Hepatic stellate cell (primary cell): Measurements from ENCODE around the gene RPL15.
"Not testable (repeated sequence)": the region's sequence is repeated elsewhere in the genome, so short reads cannot be mapped to it uniquely, and the experiment has no call there.

Experiments
- DNase-seq: peaks from one replicate; pipeline ENCODE4 v3.0.0; 2011; ENCODE audit warnings: low spot score

Gene RPL15

GRCh38 chr3:23889950-23890349 is 27.0 kb upstream of the RPL15 start:
- DNase-seq: no peak

- DNase-seq: no peak
These were observed 22.5 kb upstream of the RPL15 start for GRCh38 chr3:23894254-23895061.

GRCh38 chr3:23895181-23895580 is 21.8 kb upstream of the RPL15 start:
- no peak for DNase-seq

DNA sequence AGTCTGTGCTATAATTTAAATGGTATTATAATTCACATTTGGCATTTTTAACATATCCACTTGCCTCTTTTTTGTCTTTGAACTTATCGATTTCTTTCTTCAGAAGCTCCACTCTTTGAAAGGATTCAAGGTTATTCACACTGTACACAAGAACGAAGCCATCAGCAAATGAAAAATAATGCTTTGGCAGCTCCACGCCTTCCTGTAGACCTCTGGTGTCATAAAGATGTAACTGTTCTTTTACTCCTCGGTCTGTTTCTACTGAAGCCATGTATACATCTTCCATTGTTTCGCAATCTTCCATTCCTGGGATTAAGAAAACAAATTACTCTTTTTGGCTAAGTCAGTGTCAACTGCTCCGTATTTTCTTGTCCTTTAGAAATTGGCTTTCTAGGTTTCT is 16.2 kb upstream of the RPL15 start:
- no peak for DNase-seq

GRCh38 chr3:23904545-23904944 is 12.4 kb upstream of the RPL15 start:
- DNase-seq: no peak

- DNase-seq: no peak
These were observed 7.6 kb upstream of the RPL15 start for GRCh38 chr3:23909341-23909740.

- DNase-seq: no peak
These were observed 5.5 kb upstream of the RPL15 start for GRCh38 chr3:23911397-23911796.

DNA sequence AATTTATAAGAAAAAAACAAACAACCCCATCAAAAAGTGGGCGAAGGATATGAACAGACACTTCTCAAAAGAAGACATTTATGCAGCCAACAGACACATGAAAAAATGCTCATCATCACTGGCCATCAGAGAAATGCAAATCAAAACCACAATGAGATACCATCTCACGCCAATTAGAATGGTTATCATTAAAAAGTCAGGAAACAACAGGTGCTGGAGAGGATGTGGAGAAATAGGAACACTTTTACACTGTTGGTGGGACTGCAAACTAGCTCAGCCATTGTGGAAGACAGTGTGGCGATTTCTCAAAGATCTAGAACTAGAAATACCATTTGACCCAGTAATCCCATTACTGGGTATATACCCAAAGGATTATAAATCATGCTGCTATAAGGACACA is 4.6 kb upstream of the RPL15 start:
- DNase-seq: not testable (repeated sequence)

DNA sequence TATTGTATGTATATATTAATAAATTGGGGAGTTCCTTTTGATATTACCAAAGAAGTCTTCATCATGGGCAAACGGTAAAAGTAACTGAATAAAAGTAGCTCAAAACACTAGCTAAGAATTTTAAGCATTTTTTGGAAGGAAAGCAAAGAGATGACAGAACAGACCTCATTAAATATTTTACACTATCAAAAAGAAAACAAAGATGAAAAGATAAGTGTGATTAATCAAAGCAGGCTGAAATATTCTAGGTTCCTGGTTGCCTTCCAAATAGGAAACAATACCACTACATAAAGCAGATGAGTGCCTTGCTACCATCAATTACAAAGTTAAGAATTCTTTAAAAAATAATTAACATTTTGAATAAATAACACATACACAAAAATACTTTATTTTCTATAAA is 3.8 kb upstream of the RPL15 start:
- no peak for DNase-seq

DNA sequence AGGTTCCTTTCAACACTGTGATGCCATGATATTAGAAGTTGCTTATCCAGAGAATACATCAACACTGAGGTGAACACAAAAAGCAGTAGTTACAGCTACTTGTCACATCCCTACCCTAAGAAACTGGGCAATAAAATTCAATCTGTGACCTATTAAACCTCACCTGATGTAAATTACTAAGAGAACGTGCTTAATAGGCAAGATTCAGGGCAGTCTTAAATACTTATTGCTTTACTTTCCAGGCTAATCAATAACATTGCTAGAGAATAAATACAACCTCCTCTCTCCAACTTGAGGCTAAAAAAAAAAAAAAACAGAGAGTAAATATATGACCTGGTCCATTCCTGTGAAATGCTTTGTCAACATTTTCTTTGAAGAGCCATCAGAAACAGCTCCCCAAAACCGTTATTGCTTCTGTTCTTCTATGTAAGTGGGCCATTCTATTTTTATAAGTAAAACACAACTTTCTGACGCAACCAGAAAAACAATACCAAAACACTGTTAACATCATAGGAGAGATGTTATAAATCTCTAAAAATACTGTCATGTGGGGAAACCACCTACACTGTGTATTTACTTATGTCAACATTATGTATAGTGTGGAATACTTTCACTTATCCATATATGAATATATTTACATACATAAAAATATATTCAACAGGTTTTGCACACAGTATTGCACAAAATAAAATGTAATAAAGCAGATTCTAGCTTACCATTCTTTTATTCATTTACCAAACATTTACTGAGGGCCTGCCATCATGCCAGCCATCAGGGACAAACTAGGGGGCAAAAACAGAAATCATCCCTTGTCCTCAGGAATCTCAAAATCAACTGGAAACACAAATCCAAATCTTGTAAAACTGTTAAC is 2.8 kb upstream of the RPL15 start:
- DNase-seq: no peak

GRCh38 chr3:23915537-23916108 is 1.3 kb upstream of the RPL15 start:
- DNase-seq: no peak

GRCh38 chr3:23916152-23916885 is 613 bp upstream of the RPL15 start:
- DNase-seq: no peak

GRCh38 chr3:23917679-23918303 is 859 bp downstream of the RPL15 start:
- not testable (repeated sequence) for DNase-seq

GRCh38 chr3:23918331-23918730 is 1.4 kb downstream of the RPL15 start:
- DNase-seq: not testable (repeated sequence)

DNA sequence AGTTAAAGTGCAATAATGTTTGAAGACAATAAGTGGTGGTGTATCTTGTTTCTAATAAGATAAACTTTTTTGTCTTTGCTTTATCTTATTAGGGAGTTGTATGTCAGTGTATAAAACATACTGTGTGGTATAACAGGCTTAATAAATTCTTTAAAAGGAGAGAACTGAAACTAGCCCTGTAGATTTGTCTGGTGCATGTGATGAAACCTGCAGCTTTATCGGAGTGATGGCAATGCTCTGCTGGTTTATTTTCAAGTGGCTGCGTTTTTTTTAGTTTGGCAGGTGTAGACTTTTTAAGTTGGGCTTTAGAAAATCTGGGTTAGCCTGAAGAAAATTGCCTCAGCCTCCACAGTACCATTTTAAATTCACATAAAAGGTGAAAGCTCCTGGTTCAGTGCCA is 2.7 kb downstream of the RPL15 start:
- DNase-seq: no peak

DNA sequence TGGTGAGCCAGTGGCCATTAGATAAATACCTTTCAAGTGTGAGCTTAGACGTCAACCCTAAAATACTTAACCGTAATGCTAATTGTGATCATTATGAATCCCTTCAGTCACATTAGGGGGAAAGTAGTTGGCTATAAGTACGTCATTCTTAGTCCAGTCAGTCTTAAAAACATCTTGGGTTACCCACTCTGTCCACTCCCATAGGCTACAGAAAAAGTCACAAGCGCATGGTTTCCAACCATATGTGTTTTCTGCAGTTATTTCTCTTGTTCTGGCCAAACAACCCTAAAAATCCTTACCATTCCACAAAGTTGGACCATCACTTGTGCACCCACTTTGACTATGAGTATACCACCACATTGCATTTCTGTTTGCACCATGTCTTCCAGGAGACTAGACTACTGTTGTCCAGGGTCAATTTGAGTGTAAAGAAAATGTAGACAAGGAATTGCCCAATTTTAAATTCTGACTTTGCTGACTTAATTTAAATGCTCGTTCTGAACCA is 3.3 kb downstream of the RPL15 start:
- DNase-seq: no peak

DNA sequence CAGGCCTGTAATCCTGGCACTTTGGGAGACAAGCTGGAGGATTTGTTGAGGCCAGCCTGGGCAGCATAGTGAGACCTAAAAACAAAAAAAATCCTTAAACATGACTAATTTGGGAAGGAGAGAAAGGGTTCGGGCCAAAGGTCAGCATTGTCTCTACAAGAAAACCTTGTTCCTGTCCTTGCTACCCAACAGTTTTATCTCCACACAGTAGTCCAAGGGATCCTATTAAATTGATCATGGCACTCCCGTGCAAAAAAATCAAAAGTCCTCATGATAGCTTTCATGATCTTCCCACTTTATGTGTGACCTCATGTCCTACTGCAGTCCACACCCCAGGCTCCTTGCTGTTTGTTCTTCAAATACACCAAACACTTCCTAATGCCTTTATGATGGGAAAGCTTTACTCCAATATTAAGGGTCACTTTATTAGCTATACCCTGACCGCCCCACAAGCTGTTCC is 4.2 kb downstream of the RPL15 start:
- no peak for DNase-seq

DNA sequence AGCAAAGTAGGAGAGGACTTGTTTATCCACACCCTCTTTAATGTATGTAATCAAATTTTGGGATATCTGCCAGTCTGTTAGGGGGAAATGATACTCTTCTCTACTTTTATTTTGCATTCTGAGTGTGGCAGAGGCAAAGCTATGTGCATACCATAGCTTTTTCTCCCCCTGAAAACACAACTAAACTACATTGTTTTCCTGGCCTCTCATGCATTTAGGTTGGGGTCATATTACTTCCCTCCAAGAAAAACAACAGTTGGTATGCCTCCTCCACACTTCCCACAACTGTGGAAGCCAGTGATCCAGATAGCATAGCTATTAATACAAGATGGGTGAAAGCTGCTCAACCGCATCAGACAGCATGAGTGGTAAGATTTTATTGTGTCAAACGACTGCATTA is 6.9 kb downstream of the RPL15 start:
- peak; percentile 35 for DNase-seq

DNA sequence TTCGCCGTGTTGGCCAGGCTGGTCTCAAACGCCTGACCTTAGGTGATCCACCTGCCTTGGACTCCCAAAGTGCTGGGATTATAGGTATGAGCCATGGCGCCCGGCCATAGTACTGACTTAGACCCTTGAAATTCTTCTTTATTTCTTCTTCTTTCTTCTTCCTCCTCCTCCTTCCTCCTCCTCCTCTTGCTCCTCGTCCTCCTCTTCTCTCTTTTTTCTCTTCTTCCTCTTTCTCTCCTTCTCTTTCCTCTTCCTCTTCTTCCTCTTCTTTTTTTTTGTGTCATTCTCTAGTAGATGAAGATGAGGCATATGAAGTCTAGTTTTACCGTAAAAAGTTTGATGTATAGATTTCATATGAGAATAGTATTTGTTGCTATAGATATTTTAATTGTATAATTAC is 9.3 kb downstream of the RPL15 start:
- no peak for DNase-seq

DNA sequence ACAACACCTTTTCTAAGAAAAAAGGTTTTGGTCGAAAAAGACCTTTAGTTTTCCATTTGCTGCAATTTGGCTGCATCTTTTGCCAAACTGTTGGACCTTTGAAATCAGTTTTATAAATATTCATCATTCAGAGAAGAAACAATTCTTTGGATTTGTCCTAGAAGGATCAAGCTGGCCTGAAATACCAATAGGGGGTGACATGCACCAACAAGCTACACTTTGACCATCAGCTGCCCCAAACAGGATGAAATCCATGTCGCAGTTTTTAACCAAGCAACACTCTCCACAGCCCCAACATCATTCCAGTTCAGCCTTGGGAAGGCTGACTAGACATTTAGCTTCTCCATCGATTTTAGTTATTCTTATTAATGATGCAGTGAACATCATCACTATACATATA is 9.8 kb downstream of the RPL15 start:
- DNase-seq: no peak

DNA sequence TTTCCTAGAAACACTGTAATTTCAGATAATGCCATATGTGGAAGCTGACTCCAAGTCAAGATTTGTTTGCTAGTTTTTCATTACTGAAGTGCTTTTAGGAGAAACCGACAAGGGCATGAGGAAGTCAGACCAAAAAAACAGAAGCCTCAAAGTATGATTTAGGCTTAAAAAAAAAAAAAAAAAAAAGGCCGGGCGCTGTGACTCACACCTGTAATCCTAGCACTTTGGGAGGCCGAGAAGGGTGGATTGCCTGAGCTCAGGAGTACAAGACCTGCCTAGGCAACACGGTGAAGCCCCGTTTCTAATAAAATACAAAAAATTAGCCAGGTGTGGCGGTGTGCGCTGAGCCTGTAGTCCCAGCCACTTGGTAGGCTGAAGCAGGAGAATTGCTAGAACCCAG is 11.6 kb downstream of the RPL15 start:
- no peak for DNase-seq
